LNCaP clone FGC (cell line): Measurements from ENCODE around the gene NECAB3.

Experiments used
- DNase-seq: peaks from one replicate; pipeline ENCODE4 v3.0.0-alpha.2; 2011; ENCODE audit warnings: low read depth
- H3K4me3 ChIP-seq: 2 replicates; pipeline ENCODE4 v1.5.1; 2011; ENCODE audit warnings: mild to moderate bottlenecking, low read depth, low read length, control low read depth
- CTCF ChIP-seq: IDR thresholded peaks from 2 replicates; pipeline ENCODE4 v1.5.1; 2012; ENCODE audit warnings: mild to moderate bottlenecking; ENCODE audit not compliant: control insufficient read depth, insufficient read depth; ENCODE audit errors: extremely low read depth

NECAB3 gene

DNA sequence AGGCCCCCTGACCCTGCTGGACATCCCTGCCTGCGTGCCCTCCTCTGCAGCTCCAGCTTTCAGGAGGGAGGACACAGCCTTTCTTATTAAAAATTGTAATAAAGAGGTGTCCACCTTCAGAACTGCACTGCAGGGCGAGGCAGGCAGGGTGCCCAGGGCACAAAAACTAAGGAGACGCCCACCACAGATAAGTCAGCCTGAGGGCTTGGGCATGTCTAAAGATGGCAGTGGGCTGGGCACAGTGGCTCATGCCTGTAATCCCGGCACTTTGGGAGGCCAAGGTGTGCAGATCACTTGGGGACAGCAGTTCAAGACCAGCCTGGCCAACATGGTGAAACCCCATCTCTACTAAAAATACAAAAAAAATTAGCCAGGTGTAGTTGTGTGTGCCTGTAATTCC lies 19.1 kb downstream of the NECAB3 start:
- no peak for TF ChIP-seq CTCF
- DNase-seq = no peak
- H3K4me3 ChIP-seq = no peak overlapping the region

DNA sequence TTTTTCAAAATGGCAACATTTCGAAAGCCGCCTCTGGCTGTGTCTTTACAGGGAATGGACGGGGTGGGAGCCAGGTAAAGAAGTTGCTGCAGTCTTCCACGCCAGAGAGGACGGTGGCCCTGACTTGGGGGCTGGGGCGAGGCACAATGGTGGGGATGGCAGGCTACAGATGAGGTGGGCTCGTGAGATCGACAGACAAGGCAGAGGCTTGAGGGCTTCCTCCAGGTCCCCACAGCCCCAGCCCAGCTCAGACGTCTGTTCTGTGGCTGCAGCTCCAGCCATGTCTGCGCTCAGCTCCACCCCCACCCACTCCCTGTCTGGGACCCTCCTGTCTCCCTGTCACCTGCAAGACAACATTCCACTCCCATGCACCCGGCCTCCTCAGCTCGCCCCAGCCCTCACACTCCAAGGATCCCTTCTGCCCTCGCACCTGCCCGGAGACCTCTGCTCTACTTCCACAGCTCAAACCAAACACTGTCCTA lies 19.5 kb downstream of the NECAB3 start:
- H3K4me3 ChIP-seq = no peak overlapping the region
- DNase-seq = no peak
- no peak for TF ChIP-seq CTCF

DNA sequence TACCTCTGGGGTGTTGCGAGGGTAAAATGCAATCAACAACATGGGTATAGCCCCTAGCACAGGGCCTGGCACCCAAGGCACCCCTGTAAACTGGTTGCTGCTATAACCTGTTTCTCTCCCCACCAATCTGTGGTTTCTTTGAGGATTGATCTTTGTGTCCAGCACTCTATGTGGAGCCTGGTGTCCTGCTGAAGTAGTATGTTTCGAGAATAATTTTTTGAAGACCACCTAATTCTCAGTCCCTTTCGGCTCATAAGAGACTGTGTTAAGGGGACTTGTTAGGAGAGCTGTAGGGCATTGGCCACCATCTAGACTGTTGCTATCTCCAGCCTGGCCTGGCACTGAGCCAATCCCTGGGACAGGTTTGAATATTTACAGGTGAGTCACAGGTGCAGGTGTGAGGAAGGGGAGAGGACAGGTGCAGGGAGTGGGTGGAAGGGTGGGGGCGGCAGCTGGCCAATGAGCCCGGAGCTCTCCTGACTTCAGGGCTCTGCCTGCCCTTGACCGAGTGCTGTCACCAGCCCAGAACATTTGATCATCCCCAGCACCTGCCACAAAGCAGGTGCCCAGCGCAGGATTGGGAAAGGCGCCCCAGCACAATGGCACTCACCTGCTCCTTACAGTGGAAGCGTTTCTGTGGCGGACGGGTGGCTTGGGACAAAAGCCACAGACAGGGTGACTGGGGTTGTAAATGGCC lies 20.2 kb downstream of the NECAB3 start:
- DNase-seq = peak; percentile 94
- no peak overlapping the region for H3K4me3 ChIP-seq
- TF ChIP-seq CTCF = no peak

DNA sequence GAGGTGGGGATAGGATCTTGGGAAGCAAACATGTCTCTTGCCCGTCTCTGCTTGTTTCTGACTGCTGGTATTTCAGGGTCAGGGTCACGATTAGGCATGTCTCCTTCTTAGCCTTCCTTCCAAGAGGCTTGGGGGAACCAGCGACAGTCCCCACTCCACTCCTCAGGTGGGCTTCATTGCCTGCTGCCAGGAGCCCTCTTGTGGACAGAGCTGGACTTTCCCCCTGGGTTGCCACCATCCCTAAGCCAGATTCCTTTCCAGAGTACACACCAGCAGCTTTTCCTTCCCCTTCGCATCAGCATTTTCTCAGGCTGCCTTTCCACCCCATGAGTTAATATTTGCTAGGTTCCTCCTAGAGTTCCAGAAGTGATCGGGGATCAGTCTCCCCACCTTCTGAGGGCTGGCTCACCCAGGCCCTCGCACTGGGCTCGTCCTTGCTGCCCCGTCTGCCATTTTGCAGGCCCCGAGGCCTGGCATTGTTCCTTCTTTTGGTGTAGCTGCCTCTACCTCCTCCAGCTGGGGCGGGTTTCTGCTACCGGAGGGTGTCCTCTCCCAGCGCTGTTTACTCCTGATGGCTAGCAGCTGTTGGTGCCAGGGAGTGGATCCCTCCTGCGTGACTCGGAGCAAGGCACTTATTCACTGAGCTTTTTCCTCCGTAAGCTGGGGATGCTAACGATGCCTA lies 20.9 kb downstream of the NECAB3 start:
- H3K4me3 ChIP-seq = no peak overlapping the region
- TF ChIP-seq CTCF = peak; percentile 76
- DNase-seq = no peak

DNA sequence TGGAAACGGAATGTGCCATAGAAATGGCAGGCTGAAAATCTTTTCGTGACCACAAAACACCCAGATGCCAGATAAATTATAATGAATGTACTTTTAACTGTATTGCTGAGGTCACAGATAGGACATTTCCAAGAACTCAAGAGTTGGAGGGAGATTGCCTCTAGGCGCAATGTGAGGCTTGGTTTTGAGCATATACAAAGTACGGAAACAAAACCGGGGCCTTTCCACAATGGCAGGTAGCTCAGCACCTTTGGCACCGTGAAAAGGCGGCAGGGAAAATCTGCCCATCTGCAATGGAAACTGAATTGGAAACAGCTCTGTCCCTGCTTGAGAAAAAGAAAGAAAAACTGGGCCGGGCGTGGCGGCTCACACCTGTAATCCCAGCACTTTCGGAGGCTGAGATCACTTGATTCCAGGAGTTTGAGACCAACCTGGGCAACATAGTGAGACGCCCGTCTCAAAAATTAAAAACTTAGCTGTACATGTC lies 22.6 kb downstream of the NECAB3 start:
- no peak for TF ChIP-seq CTCF
- no peak for DNase-seq
- no peak overlapping the region for H3K4me3 ChIP-seq

DNA sequence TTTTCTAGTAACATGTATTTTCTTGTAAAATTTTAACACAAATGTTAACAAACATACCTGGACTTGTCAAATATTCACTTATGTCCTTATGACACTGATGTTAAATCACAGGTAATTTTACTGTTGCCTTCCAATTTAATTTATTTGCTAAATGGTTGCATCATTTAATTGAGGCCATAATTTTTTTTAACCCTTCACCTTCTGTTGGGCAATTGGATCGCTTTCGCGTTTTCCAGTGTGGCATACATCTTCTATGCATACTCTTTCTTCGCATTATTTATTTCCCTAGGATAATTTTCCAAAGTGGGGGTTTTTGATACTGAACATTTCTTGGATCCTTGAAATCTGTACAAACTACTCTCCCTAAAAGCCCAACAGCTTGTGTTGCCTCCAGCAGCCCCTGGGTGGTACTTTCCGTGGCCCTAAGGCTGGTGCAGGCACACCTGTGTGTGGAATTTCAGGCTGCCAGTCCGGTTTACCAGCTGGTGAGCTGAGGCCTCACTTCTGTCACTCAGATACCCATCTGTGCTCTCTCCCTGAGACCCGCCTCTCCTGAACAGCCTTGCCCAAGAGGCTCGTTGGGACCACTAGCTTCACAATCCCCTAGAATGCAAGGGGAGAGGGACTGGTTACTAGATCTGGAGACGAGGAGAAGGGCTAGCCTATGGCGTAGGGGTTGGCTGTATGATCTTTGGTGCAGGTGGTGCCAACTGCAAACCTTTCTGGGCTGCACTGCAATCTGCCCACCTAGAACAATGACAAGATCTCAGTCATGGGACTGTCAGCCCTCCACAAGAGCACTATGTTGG lies 23.3 kb downstream of the NECAB3 start:
- no peak for TF ChIP-seq CTCF
- DNase-seq = peak; percentile 93
- no peak overlapping the region for H3K4me3 ChIP-seq
